Stimulated activated effector memory CD8-positive, alpha-beta T cell treated with anti-CD3 and anti-CD28 coated beads, Interleukin-12 subunit alpha, Interleukin-12 subunit beta, amount 100 ng/mL, for 72 hours (primary cell): ENCODE data around the gene SPOCK1.

Experiments
- ATAC-seq: fragments of 150-1000 bp; cut with Tn5 transposase; 2 replicates; pipeline ENCODE4 v1.10.0; 2021
- DNase-seq, 2 donors: peaks; one replicate each; pipeline ENCODE4 v3.0.0; 2021 to 2022; ENCODE audit warnings: low spot score in 2 of 2
- H3K27ac Mint-ChIP-seq: one replicate; pipeline ENCODE4 v1.8.0; 2022; ENCODE audit warnings: mild to moderate bottlenecking, mixed read lengths
- H3K36me3 Mint-ChIP-seq: one replicate; pipeline ENCODE4 v1.8.0; 2022; ENCODE audit warnings: mild to moderate bottlenecking, mixed read lengths
- H3K4me1 Mint-ChIP-seq: one replicate; pipeline ENCODE4 v1.8.0; 2022; ENCODE audit warnings: mixed read lengths
- H3K4me3 Mint-ChIP-seq: one replicate; pipeline ENCODE4 v1.8.0; 2022; ENCODE audit warnings: mild to moderate bottlenecking, mixed read lengths
- H3K9me3 Mint-ChIP-seq: one replicate; pipeline ENCODE4 v1.8.0; 2022; ENCODE audit warnings: mixed read lengths

Gene SPOCK1

DNA sequence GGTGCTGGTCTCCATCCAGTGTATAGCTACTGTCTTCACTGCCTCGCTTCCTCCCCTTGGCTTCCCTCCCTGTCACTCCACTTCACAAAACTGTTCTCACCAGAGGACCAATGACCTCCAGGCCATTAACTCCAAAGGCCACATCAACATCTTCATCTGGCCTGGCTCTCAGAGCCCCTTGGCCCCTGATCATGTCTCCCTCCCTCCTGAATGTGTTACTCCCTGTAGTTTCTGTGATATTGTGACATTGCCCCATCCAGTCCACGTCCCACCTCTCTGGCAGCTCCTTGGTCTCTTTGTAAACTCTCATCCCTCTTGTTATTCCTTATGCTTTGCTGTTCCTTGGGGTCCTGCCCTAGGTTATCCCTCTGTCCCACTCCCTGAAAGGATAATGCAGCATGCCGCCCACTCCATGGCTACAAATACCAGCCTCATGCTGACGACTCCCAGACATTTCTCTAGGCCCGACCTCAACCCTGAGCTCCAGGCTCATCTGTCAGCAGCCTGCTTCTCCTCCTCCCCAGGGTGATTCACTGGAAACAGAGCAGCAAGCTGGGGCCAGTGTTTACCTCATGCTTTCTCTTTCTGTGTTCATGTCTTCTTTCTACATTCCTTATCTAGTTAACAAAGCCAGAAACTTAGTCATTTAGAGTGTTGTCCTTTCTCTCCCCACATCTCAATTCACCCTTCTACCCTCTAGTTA lies 312.2 kb downstream of the SPOCK1 start:
- ATAC-seq (peak; percentile 4), DNase-seq (no peak)
- peaks cover 4% of the 10 kb centered on the region for H3K9me3 Mint-ChIP-seq
- H3K4me1 Mint-ChIP-seq, result no peaks in the 10 kb centered on the region
- no peaks in the 10 kb centered on the region for H3K36me3 Mint-ChIP-seq
- H3K4me3 Mint-ChIP-seq, result no peak overlapping the region
- no peak overlapping the region for H3K27ac Mint-ChIP-seq

DNA sequence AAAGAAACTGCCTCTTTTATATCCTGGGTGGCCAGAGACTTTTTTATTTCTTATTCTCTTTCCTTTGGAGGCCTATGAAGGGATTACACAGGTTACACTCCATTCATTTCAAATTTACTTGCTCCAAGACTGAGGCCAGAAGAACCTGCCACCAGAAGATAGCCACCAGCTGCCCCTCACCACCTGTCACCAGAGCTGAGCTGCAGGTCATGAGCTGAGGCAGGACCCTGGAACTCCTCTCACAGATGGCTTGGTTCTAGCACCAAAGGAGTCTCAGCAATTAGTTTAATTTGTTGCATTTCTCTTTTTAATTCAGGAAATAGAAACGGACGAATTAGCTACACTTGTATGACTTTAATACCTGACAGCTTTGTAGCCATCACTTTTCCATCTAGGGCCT lies 313.9 kb downstream of the SPOCK1 start:
- Mint-ChIP-seq H3K4me3 (no peak overlapping the region), H3K9me3 (peaks cover 4% of the 10 kb centered on the region), H3K4me1 (no peaks in the 10 kb centered on the region), H3K27ac (no peak overlapping the region), H3K36me3 (no peaks in the 10 kb centered on the region)
- no peak for DNase-seq
- ATAC-seq, result no peak

DNA sequence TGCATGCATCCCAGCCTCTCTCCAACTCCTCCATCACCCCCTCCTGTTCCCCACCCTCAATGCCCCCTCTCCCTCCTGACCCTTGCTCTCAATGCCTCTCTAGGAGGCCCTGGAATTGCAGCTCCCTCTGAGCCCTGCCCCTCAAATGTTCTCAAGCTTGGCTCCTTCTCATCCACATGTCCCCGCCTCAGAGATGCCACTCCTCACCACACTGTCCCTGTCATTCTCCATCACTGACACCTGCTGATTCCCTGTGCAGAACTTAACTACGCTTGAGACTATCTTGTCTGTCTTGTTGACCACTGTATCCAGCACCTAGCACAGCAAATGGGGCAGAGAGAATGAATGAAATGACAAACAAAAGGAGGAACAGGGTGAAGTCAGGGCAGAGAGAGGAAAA lies 314.4 kb downstream of the SPOCK1 start:
- Mint-ChIP-seq H3K27ac (no peak overlapping the region), H3K4me3 (no peak overlapping the region), H3K36me3 (no peaks in the 10 kb centered on the region), H3K9me3 (peaks cover 4% of the 10 kb centered on the region), H3K4me1 (no peaks in the 10 kb centered on the region)
- DNase-seq (no peak), ATAC-seq (no peak)

DNA sequence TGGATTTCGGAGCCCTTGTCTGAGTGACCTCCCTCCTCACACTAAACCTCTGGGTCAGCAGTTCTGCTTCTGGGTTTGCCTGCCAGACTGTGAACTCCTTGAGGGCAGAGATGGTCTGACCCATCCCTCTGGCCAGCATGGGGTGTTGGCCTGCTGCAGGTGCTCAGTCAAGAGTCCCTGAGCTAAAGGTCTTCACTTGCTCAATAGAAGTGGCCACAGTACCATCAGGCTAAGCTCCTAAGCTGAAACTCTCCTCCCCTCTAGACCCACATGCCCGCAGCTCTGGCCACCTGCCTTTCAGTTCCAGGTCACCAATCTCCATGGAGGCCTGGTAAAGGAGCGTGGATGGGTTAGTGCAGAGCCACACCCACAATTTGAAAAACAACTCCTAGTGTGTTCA lies 316.6 kb downstream of the SPOCK1 start:
- Mint-ChIP-seq H3K27ac (no peak overlapping the region), H3K36me3 (no peaks in the 10 kb centered on the region)

GRCh38 chr5:137181667-137182066 lies 317.5 kb downstream of the SPOCK1 start:
- Mint-ChIP-seq H3K27ac (no peak overlapping the region), H3K4me3 (no peak overlapping the region), H3K4me1 (no peaks in the 10 kb centered on the region), H3K36me3 (no peaks in the 10 kb centered on the region), H3K9me3 (peaks cover 2% of the 10 kb centered on the region)
- DNase-seq (no peak), ATAC-seq (no peak)

More for the DNA sequence above, 316.6 kb downstream of the SPOCK1 start:
- no peak overlapping the region for H3K4me3 Mint-ChIP-seq
- peaks cover 4% of the 10 kb centered on the region for H3K9me3 Mint-ChIP-seq
- ATAC-seq, result no peak
- DNase-seq, result no peak
- no peaks in the 10 kb centered on the region for H3K4me1 Mint-ChIP-seq

- no peak overlapping the region for H3K27ac Mint-ChIP-seq
- ATAC-seq (no peak), DNase-seq (no peak)
- no peaks in the 10 kb centered on the region for H3K4me1 Mint-ChIP-seq
- H3K9me3 Mint-ChIP-seq, result peaks cover 2% of the 10 kb centered on the region
- no peak overlapping the region for H3K4me3 Mint-ChIP-seq
- no peaks in the 10 kb centered on the region for H3K36me3 Mint-ChIP-seq
Observed at GRCh38 chr5:137179203-137179602, 319.9 kb downstream of the SPOCK1 start.

- Mint-ChIP-seq H3K4me1 (no peaks in the 10 kb centered on the region), H3K9me3 (peaks cover 2% of the 10 kb centered on the region), H3K36me3 (no peaks in the 10 kb centered on the region), H3K4me3 (no peak overlapping the region), H3K27ac (no peak overlapping the region)
- ATAC-seq, result no peak
- no peak for DNase-seq
Observed at GRCh38 chr5:137176609-137177008, 322.5 kb downstream of the SPOCK1 start.

DNA sequence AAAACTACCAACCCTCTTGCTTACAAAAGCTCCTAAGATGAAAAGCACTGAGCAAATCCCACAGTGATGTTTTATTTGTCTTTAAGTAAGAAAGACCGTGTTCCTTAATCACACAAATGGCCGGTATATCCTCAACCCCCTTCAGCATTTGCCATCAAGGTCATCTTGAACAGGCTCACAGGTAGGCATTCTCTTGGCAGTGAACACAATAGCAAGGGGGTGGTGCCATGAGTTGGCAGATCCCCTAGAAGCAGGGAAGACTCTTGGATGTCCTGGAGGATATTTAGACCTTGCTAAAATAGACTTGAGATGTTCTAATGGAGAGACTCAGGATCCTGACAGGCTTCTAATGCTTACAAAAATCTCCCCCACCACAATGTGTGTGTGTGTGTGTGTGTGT lies 323.0 kb downstream of the SPOCK1 start:
- H3K36me3 Mint-ChIP-seq, result no peaks in the 10 kb centered on the region
- no peak for DNase-seq
- H3K4me3 Mint-ChIP-seq, result no peak overlapping the region
- no peak overlapping the region for H3K27ac Mint-ChIP-seq
- H3K9me3 Mint-ChIP-seq, result peaks cover 2% of the 10 kb centered on the region
- ATAC-seq, result no peak
- no peaks in the 10 kb centered on the region for H3K4me1 Mint-ChIP-seq

GRCh38 chr5:137174196-137174595 lies 324.9 kb downstream of the SPOCK1 start:
- DNase-seq (no peak), ATAC-seq (no peak)
- Mint-ChIP-seq H3K36me3 (no peaks in the 10 kb centered on the region), H3K27ac (no peak overlapping the region), H3K9me3 (peaks cover 2% of the 10 kb centered on the region), H3K4me1 (no peaks in the 10 kb centered on the region), H3K4me3 (no peak overlapping the region)

- H3K4me3 Mint-ChIP-seq, result no peak overlapping the region
- no peaks in the 10 kb centered on the region for H3K36me3 Mint-ChIP-seq
- no peaks in the 10 kb centered on the region for H3K4me1 Mint-ChIP-seq
- DNase-seq (no peak), ATAC-seq (no peak)
- peaks cover 2% of the 10 kb centered on the region for H3K9me3 Mint-ChIP-seq
- no peak overlapping the region for H3K27ac Mint-ChIP-seq
Observed at GRCh38 chr5:137172258-137172657, 326.9 kb downstream of the SPOCK1 start.

GRCh38 chr5:137167187-137167586 lies 331.9 kb downstream of the SPOCK1 start:
- Mint-ChIP-seq H3K9me3 (peaks cover 3% of the 10 kb centered on the region), H3K4me3 (no peak overlapping the region), H3K4me1 (no peaks in the 10 kb centered on the region), H3K36me3 (no peaks in the 10 kb centered on the region), H3K27ac (no peak overlapping the region)
- DNase-seq, result no peak
- ATAC-seq, result no peak

DNA sequence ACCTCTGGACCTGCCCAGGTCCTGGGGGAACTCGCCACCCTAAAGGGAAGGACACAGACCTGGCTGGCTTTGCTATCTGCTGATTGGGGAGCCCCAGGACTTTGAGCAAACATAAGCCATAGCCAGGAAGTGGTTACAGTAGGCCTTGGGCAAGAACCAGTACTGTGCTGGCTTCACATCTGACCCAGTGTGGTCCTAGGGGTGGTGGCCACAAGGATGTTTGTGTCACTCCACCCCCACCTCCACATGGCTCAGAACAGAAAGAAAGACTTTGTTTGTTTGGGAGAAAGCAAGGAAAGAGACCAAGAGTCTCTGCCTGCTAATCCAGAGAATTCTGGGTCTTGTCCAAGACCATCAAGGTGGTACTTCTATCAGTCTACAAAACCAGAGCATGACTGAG lies 334.2 kb downstream of the SPOCK1 start:
- H3K9me3 Mint-ChIP-seq, result peaks cover 5% of the 10 kb centered on the region
- no peak for DNase-seq
- ATAC-seq, result no peak
- H3K27ac Mint-ChIP-seq, result no peak overlapping the region
- H3K4me1 Mint-ChIP-seq, result no peaks in the 10 kb centered on the region
- H3K4me3 Mint-ChIP-seq, result no peak overlapping the region
- H3K36me3 Mint-ChIP-seq, result no peaks in the 10 kb centered on the region

- Mint-ChIP-seq H3K27ac (no peak overlapping the region), H3K9me3 (peaks cover 8% of the 10 kb centered on the region), H3K4me3 (no peak overlapping the region)
Observed at GRCh38 chr5:137164536-137164935, 334.6 kb downstream of the SPOCK1 start.

GRCh38 chr5:137158691-137159090 lies 340.4 kb downstream of the SPOCK1 start:
- Mint-ChIP-seq H3K9me3 (peaks cover 8% of the 10 kb centered on the region), H3K27ac (no peak overlapping the region), H3K4me1 (no peaks in the 10 kb centered on the region), H3K4me3 (no peak overlapping the region), H3K36me3 (no peaks in the 10 kb centered on the region)
- DNase-seq (no peak), ATAC-seq (no peak)

More at GRCh38 chr5:137164536-137164935, 334.6 kb downstream of the SPOCK1 start:
- DNase-seq (no peak), ATAC-seq (no peak)
- H3K36me3 Mint-ChIP-seq, result no peaks in the 10 kb centered on the region
- no peaks in the 10 kb centered on the region for H3K4me1 Mint-ChIP-seq

DNA sequence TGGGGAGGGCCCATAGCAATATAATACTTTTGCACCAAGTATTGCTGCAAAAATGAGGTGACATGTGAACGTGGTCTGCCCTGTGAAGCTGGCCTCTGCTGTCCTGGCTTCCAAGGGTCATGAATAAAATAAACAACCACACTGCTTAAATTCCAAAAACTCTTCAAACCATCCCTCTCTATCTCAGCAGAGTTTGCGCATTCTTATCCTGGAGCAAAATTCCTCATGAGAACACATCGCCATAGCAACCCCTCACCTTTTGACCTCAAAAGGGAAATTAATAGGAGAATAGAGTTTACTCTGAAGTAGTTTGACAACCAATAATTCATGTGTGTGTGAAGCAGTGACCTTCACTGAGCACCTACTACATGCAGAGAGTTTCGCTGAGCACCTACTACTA lies 342.9 kb downstream of the SPOCK1 start:
- ATAC-seq (no peak), DNase-seq (no peak)
- Mint-ChIP-seq H3K4me3 (no peak overlapping the region), H3K36me3 (no peaks in the 10 kb centered on the region), H3K27ac (no peak overlapping the region), H3K9me3 (peaks cover 14% of the 10 kb centered on the region), H3K4me1 (no peaks in the 10 kb centered on the region)

DNA sequence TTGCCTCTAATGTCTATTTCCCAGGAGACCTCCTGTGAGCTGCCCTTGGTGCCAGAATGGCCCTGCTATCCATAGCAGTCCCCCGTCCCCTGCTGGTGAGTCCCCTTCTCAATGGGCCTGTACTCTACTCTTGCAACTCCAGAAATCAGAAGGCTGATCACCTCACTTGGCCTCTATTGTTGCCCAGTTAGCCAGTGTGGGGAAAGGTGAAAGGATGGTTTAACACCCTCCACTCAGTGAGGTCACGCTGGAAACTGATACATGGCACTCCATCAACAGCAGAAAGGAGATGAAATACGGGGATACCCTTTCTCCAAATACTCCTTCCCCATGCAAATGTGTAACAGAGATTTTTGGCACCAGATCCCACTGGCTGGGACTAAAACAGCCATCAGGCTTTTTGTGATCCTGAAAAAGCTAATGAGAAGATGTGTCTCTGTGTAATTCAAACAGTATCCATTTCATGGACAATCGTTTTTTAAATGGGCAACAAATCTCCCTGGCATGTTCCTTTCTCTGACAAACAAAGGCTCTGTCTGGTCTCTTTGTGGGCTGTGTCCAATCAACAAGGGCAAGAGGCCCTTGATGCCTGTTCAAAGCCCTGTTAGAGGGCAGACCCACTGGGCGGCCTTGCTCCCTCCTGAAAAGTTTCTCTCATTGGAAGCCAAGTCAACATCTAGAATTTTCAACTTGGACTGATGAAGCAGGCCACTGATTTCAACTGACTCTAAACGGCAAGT lies 343.7 kb downstream of the SPOCK1 start:
- Mint-ChIP-seq H3K4me1 (no peaks in the 10 kb centered on the region), H3K9me3 (peaks cover 14% of the 10 kb centered on the region), H3K27ac (no peak overlapping the region), H3K4me3 (no peak overlapping the region), H3K36me3 (no peaks in the 10 kb centered on the region)
- no peak for DNase-seq
- no peak for ATAC-seq
